Amniotic epithelial cell (primary cell): ENCODE data around the gene STK11.

ENCODE experiments used
- DNase-seq: peaks from one replicate; pipeline ENCODE4 v3.0.0-alpha.2; 2010; ENCODE audit warnings: low read depth

Gene STK11

DNA sequence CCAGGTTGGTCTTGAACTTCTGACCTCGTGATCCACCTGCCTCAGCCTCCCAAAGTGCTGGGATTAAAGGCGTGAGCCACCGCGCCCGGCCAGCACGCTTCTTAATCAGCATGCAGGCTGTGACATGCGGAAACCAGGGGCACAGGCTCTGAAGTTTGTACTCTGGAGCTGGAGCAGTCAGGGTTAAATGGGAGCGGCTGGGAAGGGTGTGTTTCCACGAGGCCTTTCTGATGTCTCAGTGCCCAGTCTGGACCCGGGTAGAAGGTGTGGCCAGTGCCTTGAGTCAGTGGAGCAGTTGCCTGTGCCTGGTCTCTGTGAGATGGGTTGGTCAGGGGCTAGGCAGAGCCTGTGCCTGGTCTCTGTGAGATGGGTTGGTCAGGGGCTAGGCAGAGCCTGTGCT, 3.3 kb downstream of the STK11 start:
- peak; percentile 47 for DNase-seq

GRCh38 chr19:1210227-1210538, 4.6 kb downstream of the STK11 start:
- no peak for DNase-seq

DNA sequence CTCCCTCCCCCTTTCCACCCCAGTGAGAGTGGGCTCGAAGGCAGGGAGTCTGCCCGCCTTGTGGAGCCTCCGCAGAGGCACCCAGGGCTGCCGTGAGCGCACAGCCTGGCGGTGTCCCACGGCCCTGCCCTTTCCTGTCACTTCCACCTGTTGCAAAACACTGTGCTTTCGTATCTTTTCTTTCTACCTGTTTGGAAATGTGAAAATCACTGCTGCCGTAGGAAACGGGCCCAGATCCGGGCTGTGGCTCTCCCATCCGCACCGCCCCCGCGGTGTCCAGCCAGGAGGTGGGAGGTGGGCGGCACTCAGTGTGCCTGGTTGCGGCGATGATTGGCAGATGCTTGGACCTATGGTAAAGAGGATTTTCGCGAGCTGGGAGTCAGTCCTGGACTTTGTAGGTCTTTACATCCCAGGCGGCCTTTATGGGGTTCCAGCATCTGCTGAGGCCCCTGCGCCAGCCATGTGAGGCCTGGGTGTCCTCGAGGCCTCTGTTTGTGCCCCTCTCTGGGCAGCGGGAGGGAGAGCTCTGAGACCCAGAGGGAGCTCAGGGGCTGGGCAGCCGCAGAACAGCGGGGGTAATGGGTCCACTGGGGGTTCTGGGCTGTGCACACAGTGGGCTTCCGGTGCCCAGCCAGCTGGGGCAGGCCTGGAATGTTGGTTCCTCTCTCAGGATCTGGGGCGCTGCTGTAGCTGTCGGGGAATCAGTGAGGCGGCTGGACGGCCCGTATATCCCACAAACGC, 6.1 kb downstream of the STK11 start:
- peak; percentile 86 for DNase-seq

DNA sequence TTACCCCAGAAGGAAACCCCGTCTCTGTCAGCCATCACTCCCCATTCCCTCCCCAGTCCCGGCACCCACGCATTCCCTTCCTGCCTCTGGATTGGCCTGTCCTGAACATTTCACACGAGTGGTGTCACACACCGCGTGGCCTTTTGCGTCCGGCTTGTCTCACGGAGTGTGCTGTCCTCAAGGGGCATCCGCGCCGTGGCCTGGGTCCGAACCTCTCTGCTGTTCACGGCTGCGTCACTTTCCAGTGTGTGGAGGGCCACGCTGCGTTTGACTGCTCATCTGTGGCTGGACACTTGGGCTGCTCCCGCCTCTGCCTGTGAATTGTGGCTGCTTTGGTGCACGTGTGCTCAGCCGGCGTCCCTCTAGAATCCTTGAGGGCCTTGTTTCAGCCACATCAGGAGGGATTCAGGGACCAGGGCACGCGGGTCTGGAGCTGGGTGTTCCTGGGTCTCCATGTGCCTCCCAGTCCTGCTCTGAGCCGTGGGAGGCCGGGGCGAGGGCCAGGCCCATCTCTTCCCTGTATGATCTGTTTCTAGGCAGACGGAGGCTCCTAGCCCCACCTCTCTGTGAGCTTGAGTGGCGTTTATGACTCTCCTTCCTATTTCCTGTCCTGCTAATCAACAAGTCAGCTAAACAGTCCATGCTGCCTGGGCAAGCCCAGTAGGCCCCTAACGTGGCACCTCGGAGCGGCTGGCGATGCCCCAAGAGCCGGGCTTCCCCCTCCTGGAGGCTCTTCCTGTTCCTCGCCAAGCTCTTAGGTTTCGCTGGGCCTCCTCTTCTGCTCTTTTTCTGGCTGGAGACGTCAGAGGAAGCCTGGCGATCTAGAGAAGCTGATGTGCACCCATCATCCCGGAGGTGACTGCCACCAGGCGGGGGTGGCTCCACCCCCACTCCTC, 8.1 kb downstream of the STK11 start:
- peak; percentile 90 for DNase-seq

DNA sequence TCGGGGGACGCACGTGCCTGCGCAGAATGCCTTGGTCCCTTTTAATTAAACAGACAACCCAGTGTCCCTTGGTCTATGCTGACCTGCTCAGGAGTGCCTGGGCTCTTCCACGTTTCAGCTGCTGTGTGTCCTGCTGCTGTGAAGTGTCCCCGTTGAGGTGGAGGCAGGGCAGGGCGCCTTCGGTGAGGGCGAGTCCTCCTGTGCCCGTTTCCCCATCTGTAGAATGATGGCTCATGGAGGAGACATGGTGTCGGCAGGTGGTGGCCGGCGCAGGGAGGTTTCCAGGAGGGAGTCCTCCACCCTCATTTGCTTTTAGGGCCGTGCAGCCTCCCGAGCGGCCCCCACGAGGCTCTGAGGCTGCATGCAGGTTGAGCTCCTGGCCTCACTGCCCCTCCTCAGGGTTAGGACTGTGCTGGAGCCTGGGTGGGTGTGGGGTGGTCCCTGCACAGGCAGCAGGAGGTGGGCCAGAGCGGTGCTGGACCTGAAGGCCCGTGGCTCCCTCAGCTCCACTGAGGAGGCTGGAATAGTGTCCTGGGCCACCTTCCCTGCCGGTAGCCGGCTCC, 8.8 kb downstream of the STK11 start:
- DNase-seq, result no peak

DNA sequence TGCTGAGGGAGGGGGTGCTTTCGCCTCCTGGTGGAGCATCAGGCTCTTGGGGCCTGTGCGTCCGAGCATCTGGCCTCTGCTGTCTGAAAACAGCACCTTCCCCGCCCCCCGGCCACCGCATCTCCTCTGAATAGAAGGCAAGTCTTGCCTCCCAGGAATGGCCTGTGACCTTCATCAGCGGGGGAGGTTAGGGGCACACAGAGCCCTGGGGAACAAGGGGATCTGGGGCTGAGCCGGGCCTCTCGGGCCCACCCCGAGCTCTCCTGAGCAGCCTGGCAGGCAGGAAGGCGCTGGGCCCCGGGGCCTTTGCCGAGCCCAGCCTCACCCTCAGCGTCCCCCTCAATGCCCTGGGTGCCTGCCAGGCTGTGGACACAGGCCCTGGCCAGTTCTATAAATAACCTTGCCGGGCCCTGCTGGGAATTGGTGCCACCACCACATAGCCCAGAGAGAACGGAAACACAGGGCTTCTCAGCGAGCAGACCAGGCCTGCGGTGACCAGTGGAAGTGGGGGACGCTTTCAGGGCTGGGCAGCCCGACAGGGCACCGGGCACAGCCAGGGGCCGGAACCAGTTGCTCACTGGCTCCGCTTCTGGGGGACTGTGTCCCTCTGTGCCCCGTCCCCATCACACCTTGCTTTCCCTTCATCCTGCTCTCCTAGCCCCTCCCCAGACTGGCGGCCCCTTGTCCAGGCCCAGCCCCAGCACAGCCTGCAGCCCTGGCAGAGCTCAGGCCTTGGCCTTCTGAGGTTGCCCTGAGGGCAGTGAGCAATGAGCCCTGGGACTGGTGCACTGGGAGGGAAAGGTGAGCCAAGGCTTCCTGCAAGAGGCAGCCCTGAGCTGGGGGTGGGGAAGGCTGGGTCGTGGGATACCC, 9.5 kb downstream of the STK11 start:
- no peak for DNase-seq

DNA sequence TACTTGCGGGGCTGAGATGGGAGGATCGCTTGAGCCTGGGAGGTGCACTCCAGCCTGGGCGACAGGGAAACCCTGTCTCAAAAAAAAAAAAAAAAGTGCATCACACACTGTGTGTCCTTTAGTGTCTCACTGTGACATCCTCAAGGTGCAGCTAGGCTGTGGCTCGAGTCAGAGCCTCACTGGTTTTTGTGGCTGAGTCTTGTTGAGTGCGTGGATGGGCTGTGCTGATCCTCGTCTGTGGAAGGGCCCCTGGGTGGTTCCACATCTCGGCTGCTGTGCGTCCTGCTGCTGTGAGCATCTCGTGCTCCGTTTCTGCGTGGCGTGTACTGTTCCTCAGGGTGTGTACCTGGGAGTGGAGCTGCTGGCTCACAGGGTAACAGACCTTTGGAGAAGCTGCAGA, 11.2 kb downstream of the STK11 start:
- DNase-seq, result no peak

DNA sequence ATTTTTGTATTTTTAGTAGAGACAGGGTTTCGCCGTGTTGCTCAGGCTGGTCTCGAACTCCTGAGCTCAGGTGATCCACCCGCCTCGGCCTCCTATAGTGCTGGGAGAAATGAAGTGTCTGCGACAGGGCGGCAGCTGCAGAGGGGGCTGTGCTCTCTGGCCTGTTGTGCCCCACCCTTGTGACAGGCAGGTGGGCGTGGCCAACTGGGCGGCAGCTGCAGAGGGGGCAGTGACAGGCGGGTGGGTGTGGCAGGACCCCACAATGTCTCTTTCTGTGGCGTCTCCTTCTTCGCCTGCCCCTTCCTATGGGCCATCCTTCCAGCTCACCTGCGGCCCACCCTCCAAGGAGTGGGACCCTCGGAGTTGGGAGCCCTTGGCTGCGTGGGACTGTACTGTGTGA, 11.8 kb downstream of the STK11 start:
- no peak for DNase-seq

- no peak for DNase-seq
Observed at GRCh38 chr19:1218751-1219567, 13.4 kb downstream of the STK11 start.

- DNase-seq, result no peak
Observed at GRCh38 chr19:1219786-1220476, 14.4 kb downstream of the STK11 start.

GRCh38 chr19:1220477-1220930, 14.9 kb downstream of the STK11 start:
- no peak for DNase-seq

DNA sequence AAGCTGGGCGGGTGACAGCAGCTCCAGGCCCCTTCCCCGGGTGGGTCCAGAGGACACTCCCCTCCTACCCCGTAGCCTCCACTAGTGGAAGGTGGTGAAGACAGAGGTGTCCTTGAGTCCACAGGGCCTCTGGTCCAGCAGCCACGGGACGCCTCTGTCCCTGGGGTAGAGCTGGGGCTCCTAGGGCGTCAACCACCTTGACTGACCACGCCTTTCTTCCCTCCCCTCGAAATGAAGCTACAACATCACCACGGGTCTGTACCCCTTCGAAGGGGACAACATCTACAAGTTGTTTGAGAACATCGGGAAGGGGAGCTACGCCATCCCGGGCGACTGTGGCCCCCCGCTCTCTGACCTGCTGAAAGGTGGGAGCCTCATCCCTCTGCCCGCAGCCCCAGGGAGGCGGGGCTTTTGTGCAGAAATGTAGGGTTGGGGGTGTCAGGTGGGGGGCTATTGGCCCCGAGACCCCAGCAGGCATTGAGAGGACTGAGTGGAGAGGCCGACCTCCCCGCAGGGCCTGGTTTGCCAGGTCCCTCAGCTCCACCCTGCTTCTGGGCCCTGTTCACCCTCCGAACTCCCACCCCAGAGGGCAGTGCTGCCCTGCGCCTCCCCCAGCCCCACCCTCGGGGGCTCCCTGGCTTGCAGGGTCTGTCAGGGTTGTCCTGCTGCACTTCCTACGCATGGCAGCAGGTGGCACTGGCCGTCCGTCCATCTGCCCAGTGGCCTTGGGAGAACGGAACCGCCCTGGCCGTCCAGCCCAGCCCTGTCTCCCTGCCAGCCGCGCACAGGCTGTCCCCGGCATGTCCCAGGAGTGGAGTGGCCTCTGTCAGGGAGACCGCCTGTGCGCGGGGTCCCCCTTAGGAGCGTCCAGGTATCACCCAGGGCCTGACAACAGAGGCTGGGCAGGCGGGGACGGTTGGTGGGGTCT, 15.7 kb downstream of the STK11 start:
- DNase-seq, result peak; percentile 49

GRCh38 chr19:1221904-1222255, 16.3 kb downstream of the STK11 start:
- DNase-seq, result no peak

- DNase-seq, result no peak
Observed at GRCh38 chr19:1222394-1222793, 16.8 kb downstream of the STK11 start.

DNA sequence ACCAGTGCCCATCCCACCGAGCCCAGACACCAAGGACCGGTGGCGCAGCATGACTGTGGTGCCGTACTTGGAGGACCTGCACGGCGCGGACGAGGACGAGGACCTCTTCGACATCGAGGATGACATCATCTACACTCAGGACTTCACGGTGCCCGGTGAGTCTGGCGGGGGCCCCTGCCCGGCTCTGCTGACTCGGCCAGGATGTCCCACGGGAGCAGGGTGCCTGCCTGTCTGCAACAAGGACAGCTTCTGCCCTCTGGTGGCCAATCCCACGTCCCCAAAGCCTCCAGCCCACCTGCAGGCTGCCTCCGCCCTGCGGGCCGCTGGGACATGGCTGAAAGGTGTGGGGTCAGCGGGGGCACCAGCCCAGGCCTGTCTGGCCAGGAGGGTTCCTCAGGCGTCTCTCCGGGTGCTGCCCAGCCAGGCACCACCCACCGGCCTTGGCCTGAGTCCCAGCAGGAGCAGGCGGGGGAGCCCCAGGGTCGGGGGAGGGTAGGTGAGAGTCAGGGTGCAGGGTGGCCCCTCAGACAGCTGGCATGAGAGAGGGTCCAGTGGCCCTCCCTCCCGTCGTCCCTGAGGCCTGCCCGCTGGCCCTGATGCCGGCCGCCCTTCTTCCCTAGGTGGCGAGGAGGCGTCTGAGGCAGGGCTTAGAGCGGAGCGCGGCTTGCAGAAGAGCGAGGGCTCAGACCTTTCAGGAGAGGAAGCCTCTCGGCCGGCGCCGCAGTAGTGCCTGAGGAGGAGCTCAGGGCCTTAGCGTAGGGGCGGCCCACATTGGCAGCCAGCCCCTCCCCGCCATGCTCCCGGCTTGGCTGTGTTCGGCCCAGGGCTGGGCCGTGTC, 17.7 kb downstream of the STK11 start:
- no peak for DNase-seq

GRCh38 chr19:1224047-1224825, 18.7 kb downstream of the STK11 start:
- DNase-seq, result no peak

DNA sequence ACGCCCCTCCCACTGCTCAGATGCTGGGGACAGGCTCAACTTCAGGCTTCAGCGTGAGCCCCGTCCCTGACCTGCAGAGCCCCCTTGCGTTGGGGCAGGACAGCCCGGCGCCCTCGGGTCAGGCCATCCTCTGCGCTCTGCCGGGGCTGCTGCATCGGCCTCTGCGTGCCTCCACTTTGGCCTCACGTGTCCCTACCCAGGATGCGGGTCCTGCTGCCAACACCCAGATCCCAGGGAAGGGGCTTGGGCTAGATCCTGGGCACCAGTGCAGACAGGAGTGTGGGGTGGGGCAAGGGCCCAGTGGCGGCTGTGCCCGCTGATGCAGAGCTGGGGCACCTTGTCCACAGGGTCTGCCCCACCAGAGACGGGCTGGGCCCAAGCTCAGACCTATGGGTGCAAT, 19.3 kb downstream of the STK11 start:
- DNase-seq, result no peak
